ENCODE results near the gene CDH22.

The CDH22 gene

GRCh38 chr20:46183768-46184167 lies 124.5 kb downstream of the CDH22 start:
- TF ChIP-seq CTCF (IDR thresholded peaks at IDR 0.05; ENCODE audit: extremely low read depth, insufficient read depth, missing control alignments): no peak
- in situ Hi-C loops (cut with MboI; ENCODE audit: low pct_unique_long_range_greater_than_20kb, low sequenced_read_pairs, unreplicated experiment): no loop called here
- no peak for DNase-seq (ENCODE audit: low spot score)

- TF ChIP-seq CTCF (IDR thresholded peaks at IDR 0.05; ENCODE audit: extremely low read depth, insufficient read depth, missing control alignments): no peak
- in situ Hi-C loops (cut with MboI; ENCODE audit: low pct_unique_long_range_greater_than_20kb, low sequenced_read_pairs, unreplicated experiment): no loop called here
- DNase-seq (ENCODE audit: low spot score): no peak
Observed at GRCh38 chr20:46182276-46183200, 125.8 kb downstream of the CDH22 start.

- DNase-seq (ENCODE audit: low spot score): no peak
- in situ Hi-C loops (cut with MboI; ENCODE audit: low pct_unique_long_range_greater_than_20kb, low sequenced_read_pairs, unreplicated experiment): no loop called here
- no peak for TF ChIP-seq CTCF (IDR thresholded peaks at IDR 0.05; ENCODE audit: extremely low read depth, insufficient read depth, missing control alignments)
Observed at GRCh38 chr20:46179862-46180261, 128.4 kb downstream of the CDH22 start.

- in situ Hi-C loops (cut with MboI; ENCODE audit: low pct_unique_long_range_greater_than_20kb, low sequenced_read_pairs, unreplicated experiment): no loop called here
- TF ChIP-seq CTCF (IDR thresholded peaks at IDR 0.05; ENCODE audit: extremely low read depth, insufficient read depth, missing control alignments): no peak
- no peak for DNase-seq (ENCODE audit: low spot score)
Observed at GRCh38 chr20:46178891-46179290, 129.4 kb downstream of the CDH22 start.

- no peak for TF ChIP-seq CTCF (IDR thresholded peaks at IDR 0.05; ENCODE audit: extremely low read depth, insufficient read depth, missing control alignments)
- in situ Hi-C loops (cut with MboI; ENCODE audit: low pct_unique_long_range_greater_than_20kb, low sequenced_read_pairs, unreplicated experiment): no loop called here
- DNase-seq (ENCODE audit: low spot score): no peak
Observed at GRCh38 chr20:46177768-46178167, 130.5 kb downstream of the CDH22 start.

- TF ChIP-seq CTCF (IDR thresholded peaks at IDR 0.05; ENCODE audit: extremely low read depth, insufficient read depth, missing control alignments): no peak
- in situ Hi-C loops (cut with MboI; ENCODE audit: low pct_unique_long_range_greater_than_20kb, low sequenced_read_pairs, unreplicated experiment): no loop called here
- no peak for DNase-seq (ENCODE audit: low spot score)
Observed at GRCh38 chr20:46176739-46177378, 131.4 kb downstream of the CDH22 start.

Measured in GM13977 (cell line).